ENCODE measurements around the gene ANKS1A. TPM values are rescaled to one million over a fixed set of nuclear protein-coding genes. Genes with fewer than 3 reads are reported as not detected.

The ANKS1A gene
- total and polyA plus RNA-seq, 2 of the 4 experiments (the other 2 are of a cell fraction), result 7.2 to 7.5 TPM

DNA sequence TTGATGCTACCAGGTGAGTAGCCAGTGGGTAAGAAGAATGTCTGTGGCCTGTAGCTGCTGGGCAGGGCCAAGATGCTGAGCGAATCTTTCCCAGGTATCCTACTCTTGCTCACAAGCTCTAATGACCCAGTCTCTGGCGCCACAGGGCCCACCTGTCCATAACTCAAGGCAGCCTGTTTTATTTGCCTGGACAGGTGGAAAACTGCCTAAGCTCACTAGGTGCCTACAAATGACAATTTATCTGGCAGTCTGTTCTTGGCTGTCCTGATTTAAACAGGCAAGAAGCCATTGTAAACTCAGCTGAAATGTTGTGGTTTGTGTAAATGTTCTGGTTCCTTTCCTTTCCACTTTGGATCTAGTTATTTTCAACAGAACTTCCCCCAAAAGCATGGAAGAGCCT lies 138.8 kb downstream of the ANKS1A start:
- H3K36me3 ChIP-seq (ENCODE audit: control insufficient read depth, insufficient read depth, low read length), result no peaks in the 10 kb centered on the region
- H2BK20ac ChIP-seq (ENCODE audit: low read depth, low read length), result no peak overlapping the region; the same call in 1 of the 2 replicates
- no peak overlapping the region for H4K91ac ChIP-seq (ENCODE audit: insufficient read depth, low read depth, low read length)
- H3K56ac ChIP-seq (ENCODE audit: extremely low read depth, insufficient read depth, low read length), result no peak overlapping the region
- no peak overlapping the region for H3K4ac ChIP-seq (ENCODE audit: low read depth, low read length)
- H2BK5ac ChIP-seq (ENCODE audit: low read depth, low read length, poor library complexity, severe bottlenecking), result no peak overlapping the region
- H2BK120ac ChIP-seq (ENCODE audit: low read depth, low read length), result no peak overlapping the region
- DNase-seq (no peak), ATAC-seq (ENCODE audit: low read depth) (no peak)
- no peak overlapping the region for H3K4me3 ChIP-seq (ENCODE audit: insufficient read depth, low read depth, low read length)
- no peak overlapping the region for H3K9ac ChIP-seq (ENCODE audit: low read depth, low read length)
- H3K9me3 ChIP-seq (ENCODE audit: control insufficient read depth, insufficient read depth, low read length), result no peaks in the 10 kb centered on the region
- H3K79me1 ChIP-seq (ENCODE audit: low read depth in 1 of 2, low read length in 2 of 2), result peaks cover 8 to 21% of the 10 kb centered on the region in 2 experiments; a peak in 3 of 4 replicates
- BruUV-seq (replicated peaks), result no TSS peak
- H3K23ac ChIP-seq (ENCODE audit: low read depth, low read length), result no peak overlapping the region
- WGBS, 2 experiments (ENCODE audit: extremely low coverage in 2 of 2, insufficient read length in 1 of 2), result 100% methylated on average over 1 of the region's 2 CpGs; no CpG with 5 or more reads in 1 of the 2 experiments
- no peak overlapping the region for H4K5ac ChIP-seq (ENCODE audit: low read depth, low read length)
- dilution Hi-C loops (cut with HindIII; ENCODE audit: low sequenced_read_pairs, unreplicated experiment), result no loop called here
- ChIA-PET POLR2A (ENCODE audit: unreplicated experiment) (no interaction called here), CTCF (interaction anchor here (1.0 kb wide), 1 partner anchor 112 kb away, joined by 3 read pairs; no protein-coding TSS in a partner anchor)
- intact Hi-C loops (cut with micrococcal nuclease), result no loop called here
- H3K4me1 ChIP-seq (ENCODE audit: control insufficient read depth, insufficient read depth, low read length), result peaks cover 16% of the 10 kb centered on the region
- no peak overlapping the region for H3K18ac ChIP-seq (ENCODE audit: low read depth, low read length)
- no peak overlapping the region for H4K8ac ChIP-seq (ENCODE audit: low read depth in 2 of 2, low read length in 2 of 2)
- no peak overlapping the region for H3K4me2 ChIP-seq (ENCODE audit: low read depth, low read length)
- H2AFZ ChIP-seq (replicated peaks; ENCODE audit: low read length, poor library complexity), result no peak overlapping the region
- H3K14ac ChIP-seq (replicated peaks; ENCODE audit: low read depth, low read length), result no peak overlapping the region
- no peak overlapping the region for H3K27ac ChIP-seq (ENCODE audit: insufficient read depth, low read length)
- in situ Hi-C loops (cut with MboI; ENCODE audit: low sequenced_read_pairs), result no loop called here
- H3K27me3 ChIP-seq (ENCODE audit: control insufficient read depth, insufficient read depth, low read length), result no peaks in the 10 kb centered on the region
- H2AK5ac ChIP-seq (ENCODE audit: low read depth, low read length), result no peak overlapping the region
- H3K9me1 ChIP-seq (ENCODE audit: insufficient read depth, low read length), result peaks cover 10% of the 10 kb centered on the region
- no peak overlapping the region for H2AK9ac ChIP-seq (replicated peaks; ENCODE audit: low read depth, low read length, poor library complexity)
- peaks cover 3% of the 10 kb centered on the region; the same call in 1 of the 2 replicates for H4K20me1 ChIP-seq (ENCODE audit: insufficient read depth, low read length)
- TF ChIP-seq, protein P1, sequence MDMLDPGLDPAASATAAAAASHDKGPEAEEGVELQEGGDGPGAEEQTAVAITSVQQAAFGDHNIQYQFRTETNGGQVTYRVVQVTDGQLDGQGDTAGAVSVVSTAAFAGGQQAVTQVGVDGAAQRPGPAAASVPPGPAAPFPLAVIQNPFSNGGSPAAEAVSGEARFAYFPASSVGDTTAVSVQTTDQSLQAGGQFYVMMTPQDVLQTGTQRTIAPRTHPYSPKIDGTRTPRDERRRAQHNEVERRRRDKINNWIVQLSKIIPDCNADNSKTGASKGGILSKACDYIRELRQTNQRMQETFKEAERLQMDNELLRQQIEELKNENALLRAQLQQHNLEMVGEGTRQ (IDR thresholded peaks at IDR 0.05; ENCODE audit: low read depth, low read length), result no peak
- H2BK15ac ChIP-seq (ENCODE audit: low read depth, low read length), result no peak overlapping the region

All from IMR-90 (cell line).